Epithelial cell of alveolus of lung (primary cell): Measurements from ENCODE around the gene ATP2C1. TPM values are rescaled to one million over a fixed set of nuclear protein-coding genes. Genes with fewer than 3 reads are reported as not detected.

Experiments used
- total RNA-seq: library from RNA; depleted of rRNA; stranded (reverse); fragments of >200 nt; gene quantifications from 2 replicates; pipeline ENCODE4 v1.2.1, GENCODE V29; 2015

ATP2C1 gene, protein sequence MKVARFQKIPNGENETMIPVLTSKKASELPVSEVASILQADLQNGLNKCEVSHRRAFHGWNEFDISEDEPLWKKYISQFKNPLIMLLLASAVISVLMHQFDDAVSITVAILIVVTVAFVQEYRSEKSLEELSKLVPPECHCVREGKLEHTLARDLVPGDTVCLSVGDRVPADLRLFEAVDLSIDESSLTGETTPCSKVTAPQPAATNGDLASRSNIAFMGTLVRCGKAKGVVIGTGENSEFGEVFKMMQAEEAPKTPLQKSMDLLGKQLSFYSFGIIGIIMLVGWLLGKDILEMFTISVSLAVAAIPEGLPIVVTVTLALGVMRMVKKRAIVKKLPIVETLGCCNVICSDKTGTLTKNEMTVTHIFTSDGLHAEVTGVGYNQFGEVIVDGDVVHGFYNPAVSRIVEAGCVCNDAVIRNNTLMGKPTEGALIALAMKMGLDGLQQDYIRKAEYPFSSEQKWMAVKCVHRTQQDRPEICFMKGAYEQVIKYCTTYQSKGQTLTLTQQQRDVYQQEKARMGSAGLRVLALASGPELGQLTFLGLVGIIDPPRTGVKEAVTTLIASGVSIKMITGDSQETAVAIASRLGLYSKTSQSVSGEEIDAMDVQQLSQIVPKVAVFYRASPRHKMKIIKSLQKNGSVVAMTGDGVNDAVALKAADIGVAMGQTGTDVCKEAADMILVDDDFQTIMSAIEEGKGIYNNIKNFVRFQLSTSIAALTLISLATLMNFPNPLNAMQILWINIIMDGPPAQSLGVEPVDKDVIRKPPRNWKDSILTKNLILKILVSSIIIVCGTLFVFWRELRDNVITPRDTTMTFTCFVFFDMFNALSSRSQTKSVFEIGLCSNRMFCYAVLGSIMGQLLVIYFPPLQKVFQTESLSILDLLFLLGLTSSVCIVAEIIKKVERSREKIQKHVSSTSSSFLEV
- total RNA-seq, result 45.0 and 56.4 TPM in 2 replicates

DNA sequence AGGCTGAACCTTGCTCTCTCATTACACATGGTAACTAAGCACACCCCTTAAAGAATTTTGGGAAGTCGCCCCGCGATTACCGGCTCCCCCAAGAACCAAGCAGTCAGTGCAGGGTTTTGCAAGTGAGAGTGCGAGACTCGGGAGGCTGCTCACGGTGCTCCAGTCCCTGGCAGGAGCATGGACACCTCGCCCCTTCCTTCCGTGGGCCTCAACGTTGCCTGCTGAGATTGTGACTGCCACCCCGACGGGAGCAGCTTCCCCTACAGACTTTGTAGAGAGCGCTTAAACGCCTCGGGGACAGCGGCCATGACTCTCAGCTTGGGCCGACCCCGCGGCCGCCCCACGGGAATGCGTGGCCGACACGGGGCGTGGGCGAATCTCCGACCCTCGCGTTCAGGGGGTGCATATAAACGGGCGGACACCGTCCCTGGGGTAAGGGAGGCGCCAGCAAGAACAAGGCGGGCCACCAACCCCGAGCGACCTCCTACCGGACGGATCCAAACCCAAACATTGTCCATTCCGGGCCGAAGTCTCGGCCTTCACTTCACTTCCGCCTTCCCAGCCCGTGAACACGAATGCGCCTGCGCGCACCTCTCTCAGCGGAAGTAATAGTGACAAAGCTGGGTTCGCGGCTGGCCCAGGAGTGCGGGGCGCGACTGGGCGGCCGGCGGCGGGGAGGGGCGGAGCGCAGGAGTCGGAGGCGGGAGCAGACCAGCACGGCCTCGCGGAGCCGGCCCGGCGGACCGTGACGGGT is at the start of gene ATP2C1:
ATP2C1 (plus strand) TSS at position 709 of the 754 bp plus-strand sequence. CDS start 686 bp downstream, outside the sequence.

DNA sequence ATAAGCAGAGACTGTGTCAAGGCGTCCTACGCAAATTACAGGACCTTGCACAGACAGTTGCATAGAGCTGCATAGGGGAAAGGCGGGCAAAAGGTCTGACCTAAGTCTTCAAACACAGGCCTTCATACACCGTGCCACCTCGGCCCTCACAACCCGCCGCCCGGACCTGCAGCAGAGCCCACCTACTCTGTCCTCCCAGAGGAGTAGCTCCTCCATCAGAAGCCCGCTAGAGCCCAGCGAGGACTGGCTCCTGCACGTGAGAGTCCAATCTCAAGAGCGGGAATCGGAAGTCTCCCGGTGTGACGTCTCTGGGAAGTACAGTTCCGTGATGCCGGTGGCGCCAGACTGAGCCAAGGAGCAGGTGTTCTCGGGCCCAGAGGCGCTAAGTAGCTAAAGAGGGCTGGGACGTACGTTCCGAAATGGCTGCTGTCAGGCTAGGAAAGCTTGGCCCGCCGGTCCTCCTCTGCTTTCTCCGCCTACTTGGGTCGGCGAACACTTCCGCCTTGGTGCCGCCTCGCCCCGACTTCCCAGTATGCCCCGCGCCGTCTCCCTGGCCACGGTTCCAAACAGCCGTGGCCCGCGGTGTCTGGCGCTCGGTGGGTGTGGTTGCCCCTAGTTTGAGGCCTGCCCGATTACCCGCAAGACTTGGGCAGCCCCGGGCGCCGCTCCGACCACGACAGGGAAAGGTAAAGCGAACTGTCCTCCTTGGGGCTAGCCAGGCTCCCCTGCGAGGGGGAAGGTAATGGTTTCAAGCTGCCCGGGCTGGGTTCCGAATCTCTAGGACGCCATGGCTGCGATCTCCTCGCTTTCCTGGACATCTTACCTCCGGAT is 132.7 kb downstream of the ATP2C1 start, which contains the start of the genes ASTE1 and NEK11:
ASTE1 (minus strand) TSS at position 505 of the 831 bp plus-strand sequence. CDS start 1,519 bp downstream, outside the sequence.
NEK11 (plus strand) TSS at position 557 of the 831 bp plus-strand sequence. CDS start 2,832 bp downstream, outside the sequence.

Other genes starting within 250 kb of the ATP2C1 start
- 29.3 and 51.5 TPM in 2 replicates for gene PIK3R4, start 147.3 kb upstream of the ATP2C1 start, total RNA-seq
- gene ASTE1, start 132.7 kb downstream of the ATP2C1 start, total RNA-seq, result 2.8 and 3.9 TPM in 2 replicates
- gene NEK11, start 132.8 kb downstream of the ATP2C1 start, total RNA-seq, result 0.32 and 2.2 TPM in 2 replicates